Caco-2 (cell line): ENCODE results near the gene TEX12. TPM values are rescaled to one million over a fixed set of nuclear protein-coding genes. Genes with fewer than 3 reads are reported as not detected.

Source experiments
- BruUV-seq: library from RNA; stranded (reverse); fragments of 400-500 nt; replicated peaks from 2 replicates; lab custom pipeline; 2021; lab: Mats Ljungman, UMichigan
- CTCF ChIA-PET: fragments of 300-600 bp; sonication (Branson Sonifier 250); formaldehyde crosslinking; loops from one replicate; lab custom pipeline; 2022; ENCODE audit warnings: antibody characterized with exemption; lab: Charles Lee
- POLR2A ChIA-PET: fragments of 300-600 bp; sonication (Branson Sonifier 250); formaldehyde crosslinking; loops from one replicate; lab custom pipeline; 2022; ENCODE audit warnings: antibody characterized with exemption; lab: Charles Lee
- DNase-seq, 2 experiments: peaks; one replicate each; pipeline versions ENCODE4 v3.0.0 to v3.0.0-alpha.2; 2020 to 2022
- H3K27me3 ChIP-seq: replicated peaks from 2 replicates; pipeline ENCODE4 v1.6.0; 2011; ENCODE audit warnings: low read length; ENCODE audit not compliant: control insufficient read depth, insufficient read depth
- H3K36me3 ChIP-seq: 2 replicates; pipeline ENCODE4 v1.5.1; 2011; ENCODE audit warnings: low read length; ENCODE audit not compliant: control insufficient read depth, insufficient read depth
- H3K4me1 ChIP-seq: fragments of 250-450 bp; sonication (Bioruptor Pico); 2 replicates; pipeline ENCODE4 v1.5.1; 2020; ENCODE audit warnings: mild to moderate bottlenecking
- H3K4me3 ChIP-seq: 2 replicates; pipeline ENCODE4 v1.5.1; 2011; ENCODE audit warnings: low read depth, mild to moderate bottlenecking, control low read depth, low read length
- H3K9me3 ChIP-seq: fragments of 250-450 bp; sonication (Bioruptor Pico); 2 replicates; pipeline ENCODE4 v1.5.1; 2020; ENCODE audit warnings: mild to moderate bottlenecking, moderate library complexity
- H3K27ac Mint-ChIP-seq: one replicate; pipeline ENCODE4 v1.8.0; 2022; ENCODE audit warnings: mixed read lengths; ENCODE audit not compliant: unreplicated experiment
- H3K27me3 Mint-ChIP-seq: one replicate; pipeline ENCODE4 v1.8.0; 2022; ENCODE audit warnings: mixed read lengths; ENCODE audit not compliant: insufficient read depth, unreplicated experiment
- H3K36me3 Mint-ChIP-seq: one replicate; pipeline ENCODE4 v1.8.0; 2022; ENCODE audit warnings: mild to moderate bottlenecking, mixed read lengths; ENCODE audit not compliant: insufficient read depth, unreplicated experiment
- H3K4me1 Mint-ChIP-seq: one replicate; pipeline ENCODE4 v1.8.0; 2022; ENCODE audit warnings: low read depth, mixed read lengths; ENCODE audit not compliant: unreplicated experiment
- H3K4me3 Mint-ChIP-seq: one replicate; pipeline ENCODE4 v1.8.0; 2022; ENCODE audit warnings: mild to moderate bottlenecking, moderate library complexity, mixed read lengths; ENCODE audit not compliant: unreplicated experiment
- H3K9me3 Mint-ChIP-seq: one replicate; pipeline ENCODE4 v1.8.0; 2022; ENCODE audit warnings: mixed read lengths; ENCODE audit not compliant: unreplicated experiment
- CTCF ChIP-seq, 2 experiments: fragments of 200-600 bp in 1 of 2; IDR thresholded peaks; 1 replicate in 1 of 2; 2 replicates in 1 of 2; pipeline versions ENCODE4 v1.5.1 to v1.8.0; 2011 to 2022; ENCODE audit warnings: antibody characterized with exemption in 1 of 2, control low read depth in 1 of 2, inconsistent platforms in 1 of 2, low read depth in 1 of 2, low read length in 1 of 2, mild to moderate bottlenecking in 1 of 2, moderate library complexity in 1 of 2; ENCODE audit not compliant: insufficient read depth in 1 of 2, severe bottlenecking in 1 of 2, unreplicated experiment in 1 of 2
- intact Hi-C: fragments of 100-400 bp; cut with micrococcal nuclease; formaldehyde crosslinking; loops from one replicate; pipeline ENCODE4 v1.10.0; 2022; ENCODE audit not compliant: unreplicated experiment
- total RNA-seq: library from RNA; stranded (reverse); gene quantifications from 2 replicates; pipeline ENCODE4 v1.2.3, GENCODE V29; 2022

The TEX12 gene
- total RNA-seq, 1 experiment from 2014 or later: not detected

GRCh38 chr11:112213753-112214152 lies 46.6 kb downstream of the TEX12 start:
- Mint-ChIP-seq H3K4me3 (no peak overlapping the region), H3K4me1 (peaks cover 14% of the 10 kb centered on the region), H3K27ac (no peak overlapping the region), H3K27me3 (peaks cover 2% of the 10 kb centered on the region), H3K36me3 (no peaks in the 10 kb centered on the region), H3K9me3 (no peaks in the 10 kb centered on the region)
- Histone ChIP-seq H3K27me3 (no peaks in the 10 kb centered on the region), H3K9me3 (no peaks in the 10 kb centered on the region), H3K4me1 (peaks cover 13% of the 10 kb centered on the region), H3K4me3 (no peak overlapping the region), H3K36me3 (no peaks in the 10 kb centered on the region)
- ChIA-PET CTCF (interaction anchor here (0.5 to 1.4 kb wide), 6 partner anchors 38 to 342 kb away, joined by 3 to 7 read pairs (median 4); partner anchors contain the start of genes BCO2 and TEX12), POLR2A (interaction anchor here (0.5 kb wide), 1 partner anchor 60 kb away, joined by 3 read pairs; no protein-coding TSS in a partner anchor)
- no peak for TF ChIP-seq CTCF (IDR thresholded peaks at IDR 0.05; ENCODE audit: insufficient read depth in 1 of 2, low read depth in 1 of 2, low read length in 1 of 2, severe bottlenecking in 1 of 2, unreplicated experiment in 1 of 2)
- peak in 1 of 2 experiments; percentile 62 for DNase-seq
- intact Hi-C loops: loop anchor here (10.0 kb wide), 1 partner anchor 241 kb away; no protein-coding TSS in a partner anchor
- BruUV-seq: no TSS peak

- H3K9me3 Mint-ChIP-seq: no peaks in the 10 kb centered on the region
- DNase-seq: no peak
- no peaks in the 10 kb centered on the region for H3K36me3 ChIP-seq
- ChIA-PET POLR2A (interaction anchor here (0.7 kb wide), 1 partner anchor 70 kb away, joined by 3 read pairs; no protein-coding TSS in a partner anchor), CTCF (interaction anchor here (1.1 kb wide), 1 partner anchor 65 kb away, joined by 5 read pairs; no protein-coding TSS in a partner anchor)
- H3K27me3 Mint-ChIP-seq: no peaks in the 10 kb centered on the region
- no peak overlapping the region for H3K4me3 Mint-ChIP-seq
- intact Hi-C loops: loop anchor here (5.0 to 10.0 kb wide), 3 partner anchors 239 to 1072 kb away; no protein-coding TSS in a partner anchor
- no peak for TF ChIP-seq CTCF (IDR thresholded peaks at IDR 0.05; ENCODE audit: insufficient read depth in 1 of 2, low read depth in 1 of 2, low read length in 1 of 2, severe bottlenecking in 1 of 2, unreplicated experiment in 1 of 2)
- BruUV-seq: no TSS peak
- H3K4me1 Mint-ChIP-seq: peaks cover 14% of the 10 kb centered on the region
- no peaks in the 10 kb centered on the region for H3K27me3 ChIP-seq
- H3K36me3 Mint-ChIP-seq: no peaks in the 10 kb centered on the region
- H3K4me3 ChIP-seq: no peak overlapping the region
- peaks cover 15% of the 10 kb centered on the region for H3K4me1 ChIP-seq
- H3K9me3 ChIP-seq: no peaks in the 10 kb centered on the region
- H3K27ac Mint-ChIP-seq: no peak overlapping the region
Measured at GRCh38 chr11:112215621-112216020, 48.4 kb downstream of the TEX12 start.

GRCh38 chr11:112216561-112217105 lies 49.5 kb downstream of the TEX12 start:
- TF ChIP-seq CTCF (IDR thresholded peaks at IDR 0.05; ENCODE audit: insufficient read depth in 1 of 2, low read depth in 1 of 2, low read length in 1 of 2, severe bottlenecking in 1 of 2, unreplicated experiment in 1 of 2): no peak
- no peak for DNase-seq
- Mint-ChIP-seq H3K9me3 (no peaks in the 10 kb centered on the region), H3K4me1 (peaks cover 21% of the 10 kb centered on the region), H3K4me3 (no peak overlapping the region), H3K36me3 (no peaks in the 10 kb centered on the region), H3K27ac (no peak overlapping the region), H3K27me3 (no peaks in the 10 kb centered on the region)
- no peaks in the 10 kb centered on the region for H3K9me3 ChIP-seq
- no peaks in the 10 kb centered on the region for H3K36me3 ChIP-seq
- ChIA-PET CTCF (interaction anchor here (1.1 to 7.1 kb wide), 2 partner anchors 64 kb away, joined by 5 to 139 read pairs; no protein-coding TSS in a partner anchor), POLR2A (no interaction called here)
- intact Hi-C loops: loop anchor here (5.0 to 10.0 kb wide), 3 partner anchors 238 to 1071 kb away; no protein-coding TSS in a partner anchor
- H3K27me3 ChIP-seq: no peaks in the 10 kb centered on the region
- no peak overlapping the region for H3K4me3 ChIP-seq
- peaks cover 25% of the 10 kb centered on the region for H3K4me1 ChIP-seq
- no TSS peak for BruUV-seq
